ENCODE measurements around the gene SNRNP25.
A peak's percentile ranks its signal among the peaks of the same experiment; 100 is the strongest.

SNRNP25 gene

GRCh38 chr16:63998-64913 is 10.6 kb downstream of the SNRNP25 start:
- FAIRE-seq, result no peak

- no peak for FAIRE-seq
Measured at GRCh38 chr16:64914-65255, 11.3 kb downstream of the SNRNP25 start.

GRCh38 chr16:65745-66144 is 12.1 kb downstream of the SNRNP25 start:
- FAIRE-seq, result no peak

- no peak for FAIRE-seq
Measured at GRCh38 chr16:66309-67182, 12.9 kb downstream of the SNRNP25 start.

GRCh38 chr16:67183-67791 is 13.7 kb downstream of the SNRNP25 start:
- no peak for FAIRE-seq

- no peak for FAIRE-seq
Measured at GRCh38 chr16:67884-68789, 14.5 kb downstream of the SNRNP25 start.

- FAIRE-seq, result no peak
Measured at GRCh38 chr16:69181-69580, 15.6 kb downstream of the SNRNP25 start.

- no peak for FAIRE-seq
Measured at GRCh38 chr16:71210-71539, 17.5 kb downstream of the SNRNP25 start.

GRCh38 chr16:71540-72401 is 18.1 kb downstream of the SNRNP25 start:
- FAIRE-seq, result peak; percentile 52

- FAIRE-seq, result no peak
Measured at GRCh38 chr16:72561-73548, 19.2 kb downstream of the SNRNP25 start, which contains the start of gene RHBDF1. TSS of gene RHBDF1 (minus strand) at chr16:72631. CDS start at chr16:65015, 7,616 bp downstream.

GRCh38 chr16:74051-74746 is 20.6 kb downstream of the SNRNP25 start:
- no peak for FAIRE-seq

GRCh38 chr16:74747-75334 is 21.2 kb downstream of the SNRNP25 start:
- no peak for FAIRE-seq

- FAIRE-seq, result no peak
Measured at GRCh38 chr16:75580-76501, 22.2 kb downstream of the SNRNP25 start.

- no peak for FAIRE-seq
Measured at GRCh38 chr16:76535-77272, 23.1 kb downstream of the SNRNP25 start.

GRCh38 chr16:77273-77806 is 23.7 kb downstream of the SNRNP25 start:
- no peak for FAIRE-seq

GRCh38 chr16:77807-78443 is 24.3 kb downstream of the SNRNP25 start, which contains the start of gene MPG:
TSS of gene MPG (plus strand) at chr16:78225. CDS start at chr16:78310, 85 bp downstream.
- no peak for FAIRE-seq
